GM23338 (cell line): ENCODE results near the gene UNC13A. TPM values are rescaled to one million over a fixed set of nuclear protein-coding genes. Genes with fewer than 3 reads are reported as not detected.

Experiments used
- CTCF ChIP-seq, 2 experiments: fragments of 200-600 bp in 1 of 2; sonication (generic) in 1 of 2; conservative IDR thresholded peaks; 2 replicates each; pipeline versions ENCODE4 v1.5.1 to v1.6.1; 2016 to 2017; ENCODE audit warnings: antibody characterized with exemption in 2 of 2, low read depth in 2 of 2, mild to moderate bottlenecking in 2 of 2, moderate library complexity in 1 of 2
- STAT1 ChIP-seq: IDR thresholded peaks from one replicate; pipeline ENCODE4 v1.6.1; 2016; ENCODE audit warnings: antibody characterized with exemption; ENCODE audit not compliant: unreplicated experiment
- ZNF114 ChIP-seq: fragments of 250-450 bp; sonication (Bioruptor Pico); IDR thresholded peaks from 2 replicates; pipeline ENCODE4 v1.5.0; 2020; ENCODE audit warnings: mild to moderate bottlenecking, moderate library complexity
- polyA plus RNA-seq: library from polyadenylated mRNA; unstranded; fragments of >200 nt; fragmentation: Nextera tagmentation; extraction: Ambion mirVana; gene quantifications from 2 replicates; pipeline ENCODE4 v1.2.1, GENCODE V29; 2016
- total RNA-seq: library from RNA; depleted of rRNA; stranded (reverse); fragments of >200 nt; shearing (Covaris generic); gene quantifications from 2 replicates; pipeline ENCODE4 v1.2.3, GENCODE V29; 2014
- TF ChIP-seq, protein P1 (sequence below): fragments of 250-450 bp; sonication (Bioruptor Pico); IDR thresholded peaks from 2 replicates; pipeline ENCODE4 v1.5.0; 2020; ENCODE audit warnings: mild to moderate bottlenecking, moderate library complexity
- TF ChIP-seq, protein P2 (sequence below): IDR thresholded peaks from one replicate; pipeline ENCODE4 v1.6.1; 2018; ENCODE audit warnings: antibody characterized with exemption; ENCODE audit not compliant: unreplicated experiment

UNC13A gene
- total and polyA plus RNA-seq, 2 experiments from 2014 or later, result 9.5 to 30.4 TPM

- TF ChIP-seq, protein P1, sequence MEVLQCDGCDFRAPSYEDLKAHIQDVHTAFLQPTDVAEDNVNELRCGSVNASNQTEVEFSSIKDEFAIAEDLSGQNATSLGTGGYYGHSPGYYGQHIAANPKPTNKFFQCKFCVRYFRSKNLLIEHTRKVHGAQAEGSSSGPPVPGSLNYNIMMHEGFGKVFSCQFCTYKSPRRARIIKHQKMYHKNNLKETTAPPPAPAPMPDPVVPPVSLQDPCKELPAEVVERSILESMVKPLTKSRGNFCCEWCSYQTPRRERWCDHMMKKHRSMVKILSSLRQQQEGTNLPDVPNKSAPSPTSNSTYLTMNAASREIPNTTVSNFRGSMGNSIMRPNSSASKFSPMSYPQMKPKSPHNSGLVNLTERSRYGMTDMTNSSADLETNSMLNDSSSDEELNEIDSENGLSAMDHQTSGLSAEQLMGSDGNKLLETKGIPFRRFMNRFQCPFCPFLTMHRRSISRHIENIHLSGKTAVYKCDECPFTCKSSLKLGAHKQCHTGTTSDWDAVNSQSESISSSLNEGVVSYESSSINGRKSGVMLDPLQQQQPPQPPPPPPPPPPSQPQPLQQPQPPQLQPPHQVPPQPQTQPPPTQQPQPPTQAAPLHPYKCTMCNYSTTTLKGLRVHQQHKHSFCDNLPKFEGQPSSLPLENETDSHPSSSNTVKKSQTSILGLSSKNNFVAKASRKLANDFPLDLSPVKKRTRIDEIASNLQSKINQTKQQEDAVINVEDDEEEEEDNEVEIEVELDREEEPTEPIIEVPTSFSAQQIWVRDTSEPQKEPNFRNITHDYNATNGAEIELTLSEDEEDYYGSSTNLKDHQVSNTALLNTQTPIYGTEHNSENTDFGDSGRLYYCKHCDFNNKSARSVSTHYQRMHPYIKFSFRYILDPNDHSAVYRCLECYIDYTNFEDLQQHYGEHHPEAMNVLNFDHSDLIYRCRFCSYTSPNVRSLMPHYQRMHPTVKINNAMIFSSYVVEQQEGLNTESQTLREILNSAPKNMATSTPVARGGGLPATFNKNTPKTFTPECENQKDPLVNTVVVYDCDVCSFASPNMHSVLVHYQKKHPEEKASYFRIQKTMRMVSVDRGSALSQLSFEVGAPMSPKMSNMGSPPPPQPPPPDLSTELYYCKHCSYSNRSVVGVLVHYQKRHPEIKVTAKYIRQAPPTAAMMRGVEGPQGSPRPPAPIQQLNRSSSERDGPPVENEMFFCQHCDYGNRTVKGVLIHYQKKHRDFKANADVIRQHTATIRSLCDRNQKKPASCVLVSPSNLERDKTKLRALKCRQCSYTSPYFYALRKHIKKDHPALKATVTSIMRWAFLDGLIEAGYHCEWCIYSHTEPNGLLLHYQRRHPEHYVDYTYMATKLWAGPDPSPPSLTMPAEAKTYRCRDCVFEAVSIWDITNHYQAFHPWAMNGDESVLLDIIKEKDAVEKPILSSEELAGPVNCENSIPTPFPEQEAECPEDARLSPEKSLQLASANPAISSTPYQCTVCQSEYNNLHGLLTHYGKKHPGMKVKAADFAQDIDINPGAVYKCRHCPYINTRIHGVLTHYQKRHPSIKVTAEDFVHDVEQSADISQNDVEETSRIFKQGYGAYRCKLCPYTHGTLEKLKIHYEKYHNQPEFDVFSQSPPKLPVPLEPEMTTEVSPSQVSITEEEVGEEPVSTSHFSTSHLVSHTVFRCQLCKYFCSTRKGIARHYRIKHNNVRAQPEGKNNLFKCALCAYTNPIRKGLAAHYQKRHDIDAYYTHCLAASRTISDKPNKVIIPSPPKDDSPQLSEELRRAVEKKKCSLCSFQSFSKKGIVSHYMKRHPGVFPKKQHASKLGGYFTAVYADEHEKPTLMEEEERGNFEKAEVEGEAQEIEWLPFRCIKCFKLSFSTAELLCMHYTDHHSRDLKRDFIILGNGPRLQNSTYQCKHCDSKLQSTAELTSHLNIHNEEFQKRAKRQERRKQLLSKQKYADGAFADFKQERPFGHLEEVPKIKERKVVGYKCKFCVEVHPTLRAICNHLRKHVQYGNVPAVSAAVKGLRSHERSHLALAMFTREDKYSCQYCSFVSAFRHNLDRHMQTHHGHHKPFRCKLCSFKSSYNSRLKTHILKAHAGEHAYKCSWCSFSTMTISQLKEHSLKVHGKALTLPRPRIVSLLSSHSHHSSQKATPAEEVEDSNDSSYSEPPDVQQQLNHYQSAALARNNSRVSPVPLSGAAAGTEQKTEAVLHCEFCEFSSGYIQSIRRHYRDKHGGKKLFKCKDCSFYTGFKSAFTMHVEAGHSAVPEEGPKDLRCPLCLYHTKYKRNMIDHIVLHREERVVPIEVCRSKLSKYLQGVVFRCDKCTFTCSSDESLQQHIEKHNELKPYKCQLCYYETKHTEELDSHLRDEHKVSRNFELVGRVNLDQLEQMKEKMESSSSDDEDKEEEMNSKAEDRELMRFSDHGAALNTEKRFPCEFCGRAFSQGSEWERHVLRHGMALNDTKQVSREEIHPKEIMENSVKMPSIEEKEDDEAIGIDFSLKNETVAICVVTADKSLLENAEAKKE (CRISPR knock-in tag), result no peak
- TF ChIP-seq ZNF114 (no peak), CTCF (conservative IDR thresholded peaks at IDR 0.05; ENCODE audit: low read depth in 2 of 2) (no peak), STAT1 (no peak)
- TF ChIP-seq, protein P2, sequence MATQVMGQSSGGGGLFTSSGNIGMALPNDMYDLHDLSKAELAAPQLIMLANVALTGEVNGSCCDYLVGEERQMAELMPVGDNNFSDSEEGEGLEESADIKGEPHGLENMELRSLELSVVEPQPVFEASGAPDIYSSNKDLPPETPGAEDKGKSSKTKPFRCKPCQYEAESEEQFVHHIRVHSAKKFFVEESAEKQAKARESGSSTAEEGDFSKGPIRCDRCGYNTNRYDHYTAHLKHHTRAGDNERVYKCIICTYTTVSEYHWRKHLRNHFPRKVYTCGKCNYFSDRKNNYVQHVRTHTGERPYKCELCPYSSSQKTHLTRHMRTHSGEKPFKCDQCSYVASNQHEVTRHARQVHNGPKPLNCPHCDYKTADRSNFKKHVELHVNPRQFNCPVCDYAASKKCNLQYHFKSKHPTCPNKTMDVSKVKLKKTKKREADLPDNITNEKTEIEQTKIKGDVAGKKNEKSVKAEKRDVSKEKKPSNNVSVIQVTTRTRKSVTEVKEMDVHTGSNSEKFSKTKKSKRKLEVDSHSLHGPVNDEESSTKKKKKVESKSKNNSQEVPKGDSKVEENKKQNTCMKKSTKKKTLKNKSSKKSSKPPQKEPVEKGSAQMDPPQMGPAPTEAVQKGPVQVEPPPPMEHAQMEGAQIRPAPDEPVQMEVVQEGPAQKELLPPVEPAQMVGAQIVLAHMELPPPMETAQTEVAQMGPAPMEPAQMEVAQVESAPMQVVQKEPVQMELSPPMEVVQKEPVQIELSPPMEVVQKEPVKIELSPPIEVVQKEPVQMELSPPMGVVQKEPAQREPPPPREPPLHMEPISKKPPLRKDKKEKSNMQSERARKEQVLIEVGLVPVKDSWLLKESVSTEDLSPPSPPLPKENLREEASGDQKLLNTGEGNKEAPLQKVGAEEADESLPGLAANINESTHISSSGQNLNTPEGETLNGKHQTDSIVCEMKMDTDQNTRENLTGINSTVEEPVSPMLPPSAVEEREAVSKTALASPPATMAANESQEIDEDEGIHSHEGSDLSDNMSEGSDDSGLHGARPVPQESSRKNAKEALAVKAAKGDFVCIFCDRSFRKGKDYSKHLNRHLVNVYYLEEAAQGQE, result no peak
These were observed 4.4 kb upstream of the UNC13A start (continued) for GRCh38 chr19:17692566-17692965.
